GM12878 (cell line): Measurements from ENCODE around the gene AHCYL2. TPM values are rescaled to one million over a fixed set of nuclear protein-coding genes. Genes with fewer than 3 reads are reported as not detected.
"Not testable (repeated sequence)": the region's sequence is repeated elsewhere in the genome, so short reads cannot be mapped to it uniquely, and the experiment has no call there.

Experiments used
- ATAC-seq: fragments of 200-7000 bp; cut with Tn5 transposase; 3 replicates; pipeline ENCODE4 v1.9.1; 2020; ENCODE audit warnings: mild to moderate bottlenecking, moderate library complexity
- BruUV-seq: library from RNA; stranded (reverse); fragments of 400-500 nt; replicated peaks from 2 replicates; lab custom pipeline; 2021; lab: Mats Ljungman, UMichigan
- CTCF ChIA-PET: fragments of 300-600 bp; sonication (Branson Sonifier 250); formaldehyde crosslinking; extraction: SDS; loops from one replicate; lab custom pipeline; 2021; ENCODE audit warnings: inconsistent platforms; lab: Yijun Ruan, JAX
- POLR2A ChIA-PET: fragments of 350-600 bp; formaldehyde crosslinking; extraction: SDS; loops from one replicate; lab custom pipeline; 2021; ENCODE audit warnings: inconsistent platforms; lab: Charles Lee
- RAD21 ChIA-PET: fragments of 300-600 bp; sonication (Branson Sonifier 250); formaldehyde crosslinking; loops from one replicate; lab custom pipeline; 2023; ENCODE audit warnings: antibody characterized with exemption; ENCODE audit not compliant: unreplicated experiment; lab: Charles Lee
- SMC1A ChIA-PET: fragments of 300-600 bp; sonication (Branson Sonifier 250); formaldehyde crosslinking; loops from one replicate; lab custom pipeline; 2023; ENCODE audit not compliant: unreplicated experiment, uncharacterized antibody; lab: Charles Lee
- DNase-seq: peaks from one replicate; pipeline ENCODE4 v3.0.0-alpha.2; 2011; ENCODE audit warnings: low read depth, low spot score
- FAIRE-seq: peaks from 3 replicates; lab custom pipeline; 2011; peaks lifted over from hg19 to GRCh38; lab: Jason Lieb, UNC
- H2AFZ ChIP-seq: 2 replicates; pipeline ENCODE4 v1.6.0; 2011; ENCODE audit warnings: low read depth, low read length, control low read depth; ENCODE audit not compliant: control insufficient read depth
- H3K27ac ChIP-seq: 2 replicates; pipeline ENCODE4 v1.5.1; 2011; ENCODE audit warnings: control low read depth; ENCODE audit not compliant: control insufficient read depth, insufficient read depth
- H3K27me3 ChIP-seq, 2 experiments: replicated peaks in 1 of 2; 2 replicates each; pipeline versions ENCODE4 v1.6.0 to v1.6.1; 2011; ENCODE audit warnings: low read length in 1 of 2; ENCODE audit not compliant: control insufficient read depth in 2 of 2, insufficient read depth in 2 of 2
- H3K36me3 ChIP-seq, 2 experiments: 2 replicates each; pipeline ENCODE4 v1.5.1; 2011; ENCODE audit warnings: low read length in 1 of 2; ENCODE audit not compliant: control insufficient read depth in 2 of 2, insufficient read depth in 2 of 2
- H3K4me1 ChIP-seq: 2 replicates; pipeline ENCODE4 v1.6.1; 2011; ENCODE audit warnings: mild to moderate bottlenecking, low read length, moderate library complexity, mixed read lengths; ENCODE audit not compliant: control insufficient read depth, insufficient read depth
- H3K4me2 ChIP-seq: 2 replicates; pipeline ENCODE4 v1.6.0; 2011; ENCODE audit warnings: control low read depth; ENCODE audit not compliant: control insufficient read depth, insufficient read depth
- H3K4me3 ChIP-seq: fragments of 200-600 bp; sonication (generic); 2 replicates; pipeline ENCODE4 v1.5.1; 2016
- H3K79me2 ChIP-seq: 2 replicates; pipeline ENCODE4 v1.6.0; 2011; ENCODE audit warnings: low read length; ENCODE audit not compliant: control insufficient read depth, insufficient read depth
- H3K9ac ChIP-seq: 2 replicates; pipeline ENCODE4 v1.8.0; 2011; ENCODE audit warnings: low read length, control low read depth, mixed read lengths; ENCODE audit not compliant: control insufficient read depth, insufficient read depth
- H3K9me3 ChIP-seq: replicated peaks from 3 replicates; pipeline ENCODE4 v1.5.1; 2011; ENCODE audit warnings: mild to moderate bottlenecking, low read length; ENCODE audit not compliant: control insufficient read depth, insufficient read depth
- H4K20me1 ChIP-seq: 2 replicates; pipeline ENCODE4 v1.6.0; 2011; ENCODE audit not compliant: control insufficient read depth, insufficient read depth
- KDM1A ChIP-seq: fragments of 200-600 bp; sonication (generic); IDR thresholded peaks from 2 replicates; pipeline ENCODE4 v1.6.1; 2016; ENCODE audit warnings: borderline replicate concordance
- MTA3 ChIP-seq: IDR thresholded peaks from 2 replicates; pipeline ENCODE4 v1.6.1; 2012; ENCODE audit warnings: low read length, inconsistent platforms, borderline replicate concordance
- PML ChIP-seq: IDR thresholded peaks from 2 replicates; pipeline ENCODE4 v1.6.1; 2012; ENCODE audit warnings: low read length, inconsistent platforms
- POLR2AphosphoS2 ChIP-seq: IDR thresholded peaks from 2 replicates; pipeline ENCODE4 v1.6.1; 2011; ENCODE audit warnings: low read depth, mild to moderate bottlenecking, low read length, improper control_type of control experiment, moderate library complexity
- POU2F2 ChIP-seq: IDR thresholded peaks from 3 replicates; pipeline ENCODE4 v1.6.1; 2011; ENCODE audit warnings: low read depth, mild to moderate bottlenecking, low read length, borderline replicate concordance
- RBBP5 ChIP-seq: fragments of 200-600 bp; sonication (generic); conservative IDR thresholded peaks from 2 replicates; pipeline ENCODE4 v1.6.1; 2016
- YBX1 ChIP-seq: fragments of 450-650 bp; IDR thresholded peaks from 2 replicates; pipeline ENCODE4 v1.6.1; 2016; ENCODE audit warnings: antibody characterized with exemption
- WGBS: methylation state at CpG from one replicate; pipeline ENCODE4 v1.1.6; 2016; ENCODE audit warnings: low lambda C conversion rate; ENCODE audit not compliant: insufficient replicate concordance, insufficient coverage; ENCODE audit errors: missing lambda C conversion rate; 5-methylcytosine and 5-hydroxymethylcytosine counted together
- in situ Hi-C: fragments of 300-500 bp; cut with MboI; formaldehyde crosslinking; loops from 9 replicates; pipeline ENCODE4 v1.14.3; 2018; ENCODE audit warnings: mixed read lengths
- intact Hi-C: fragments of 100-400 bp; cut with micrococcal nuclease; formaldehyde crosslinking; loops from one replicate; pipeline ENCODE4 v1.14.2; 2022; ENCODE audit not compliant: unreplicated experiment
- polyA plus RNA-seq, 11 experiments: library from polyadenylated mRNA; depleted of rRNA in 4 of 11; unstranded in 6 of 11; stranded (reverse) in 5 of 11; fragments of >200 nt; fragmentation: Nextera tagmentation in 4 of 11; fragmentation: Illumina TruSeq in 1 of 11; extraction: Ambion mirVana in 4 of 11; extraction: Trizol in 1 of 11; gene quantifications; 1 replicate in 1 of 11; 2 replicates in 10 of 11; pipeline versions ENCODE4 v1.2.1 to v1.2.3, GENCODE V29; 2011 to 2016; ENCODE audit warnings: inconsistent platforms in 2 of 11, missing spikeins in 2 of 11, low read depth in 1 of 11
- total RNA-seq, 4 experiments: library from RNA; depleted of rRNA in 3 of 4; stranded (reverse); fragments of >200 nt in 3 of 4; fragmentation: Illumina TruSeq in 1 of 4; extraction: Trizol in 1 of 4; gene quantifications; 2 replicates each; pipeline versions ENCODE4 v1.2.1 to v1.2.3, GENCODE V29; 2013 to 2021

The AHCYL2 gene
- total and polyA plus RNA-seq, 10 of the 15 experiments (the other 5 are each of a cell fraction or from before 2014, with no cell fraction given), result 1.7 to 29.1 (median 5.4) TPM

DNA sequence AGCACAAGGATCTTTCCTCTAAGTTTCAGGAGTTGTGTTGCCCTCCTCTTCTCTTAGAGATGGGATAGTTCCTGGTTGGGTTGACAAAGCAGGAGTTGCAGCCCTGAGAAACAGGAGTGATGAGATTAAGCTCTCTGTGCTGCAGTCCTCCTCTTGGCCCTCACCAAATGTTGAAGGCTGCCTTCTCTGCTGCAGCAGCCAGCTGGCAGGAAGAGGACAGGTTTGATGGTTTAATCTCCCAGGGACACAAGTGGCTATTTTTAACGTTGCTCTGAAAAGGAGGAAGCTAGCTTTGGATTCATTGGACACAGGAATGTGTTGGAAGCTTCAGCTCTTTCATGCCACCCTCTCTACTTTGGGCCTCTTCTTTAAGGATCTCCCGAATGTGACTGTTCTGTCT lies 218.8 kb downstream of the AHCYL2 start:
- Histone ChIP-seq H3K79me2 (no peaks in the 10 kb centered on the region), H3K9me3 (no peaks in the 10 kb centered on the region; the same call in 2 of the 3 replicates), H3K27me3 (no peaks in the 10 kb centered on the region), H2AFZ (no peak overlapping the region), H3K9ac (no peak overlapping the region), H3K36me3 (no peaks in the 10 kb centered on the region), H3K27ac (no peak overlapping the region), H3K4me1 (no peaks in the 10 kb centered on the region), H4K20me1 (no peaks in the 10 kb centered on the region), H3K4me2 (no peak overlapping the region), H3K4me3 (no peak overlapping the region)
- intact Hi-C loops (no loop called here), in situ Hi-C loops (no loop called here)
- no peak for DNase-seq
- WGBS, result 25% methylated on average over 2 of the region's 2 CpGs
- ChIA-PET SMC1A (interaction anchor here (1.2 kb wide), 1 partner anchor 13 kb away, joined by 3 read pairs; no protein-coding TSS in a partner anchor), RAD21 (interaction anchor here (0.8 to 1.3 kb wide), 2 partner anchors 9 to 31 kb away, joined by 3 to 4 read pairs; partner anchors contain the start of gene STRIP2), POLR2A (interaction anchor here (0.7 kb wide), 1 partner anchor 9 kb away, joined by 3 read pairs; the partner anchor contains the start of gene STRIP2), CTCF (interaction anchor here (0.6 to 1.6 kb wide), 6 partner anchors 9 to 76 kb away, joined by 3 to 4 read pairs (median 4); partner anchors contain the start of gene STRIP2)
- TF ChIP-seq RBBP5 (no peak), PML (no peak), YBX1 (no peak), MTA3 (no peak), KDM1A (no peak), POU2F2 (no peak), POLR2AphosphoS2 (no peak)
- ATAC-seq, result no peak
- BruUV-seq, result no TSS peak
- FAIRE-seq, result no peak

DNA sequence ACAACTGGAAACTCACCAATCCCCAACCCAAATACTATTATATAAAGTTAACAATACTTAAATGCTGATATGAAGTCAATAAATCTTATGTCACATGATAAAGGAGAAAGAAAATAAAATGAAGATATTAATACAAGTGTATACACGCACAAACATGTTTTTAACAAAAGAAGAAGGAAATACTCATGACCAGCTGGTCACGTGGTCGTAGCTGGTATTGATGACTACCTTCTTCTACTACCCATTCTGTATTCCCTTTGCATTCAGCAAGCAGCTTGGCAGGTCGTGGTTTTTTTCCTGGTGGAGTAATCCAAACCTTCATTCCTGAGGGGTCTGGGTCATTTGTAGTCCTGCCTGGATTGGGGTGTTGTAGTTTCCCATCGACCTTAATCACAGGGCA lies 219.9 kb downstream of the AHCYL2 start:
- in situ Hi-C loops, intact Hi-C loops, SMC1A ChIA-PET, H3K4me2 ChIP-seq, H3K9ac ChIP-seq, DNase-seq, H3K4me1 ChIP-seq, BruUV-seq, POLR2A ChIA-PET, H3K79me2 ChIP-seq, H4K20me1 ChIP-seq, CTCF ChIA-PET, H2AFZ ChIP-seq, H3K27me3 ChIP-seq, H3K9me3 ChIP-seq, H3K4me3 ChIP-seq, RAD21 ChIA-PET, FAIRE-seq, H3K36me3 ChIP-seq, H3K27ac ChIP-seq, ATAC-seq: not testable (repeated sequence)
- 86% methylated on average over 5 of the region's 5 CpGs for WGBS

DNA sequence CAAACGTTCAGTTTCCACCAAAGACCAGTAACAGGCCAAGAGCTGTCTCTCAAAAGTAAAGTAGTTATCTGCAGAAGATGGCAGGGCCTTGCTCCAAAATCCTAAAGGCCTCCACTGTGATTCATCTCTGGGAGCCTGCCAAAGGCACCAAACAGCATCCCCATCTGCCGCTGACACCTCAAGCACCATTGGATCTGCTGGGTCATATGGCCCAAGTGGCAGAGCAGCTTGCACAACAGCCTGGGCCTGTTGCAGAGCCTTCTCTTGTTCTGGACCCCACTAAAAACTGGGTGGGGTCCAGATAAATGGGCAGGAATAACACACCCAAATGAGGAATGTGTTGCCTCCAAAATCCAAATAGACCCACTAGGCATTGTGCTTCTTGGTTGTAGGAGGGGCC lies 222.1 kb downstream of the AHCYL2 start:
- 65% methylated on average over 2 of the region's 2 CpGs for WGBS

More for the DNA sequence above, 222.1 kb downstream of the AHCYL2 start:
- H3K27me3 ChIP-seq, SMC1A ChIA-PET, RAD21 ChIA-PET, H3K4me3 ChIP-seq, ATAC-seq, FAIRE-seq, POLR2A ChIA-PET, CTCF ChIA-PET, BruUV-seq, H3K4me1 ChIP-seq, H3K4me2 ChIP-seq, intact Hi-C loops, H2AFZ ChIP-seq, DNase-seq, H3K36me3 ChIP-seq, H4K20me1 ChIP-seq, in situ Hi-C loops, H3K79me2 ChIP-seq, H3K9ac ChIP-seq, H3K27ac ChIP-seq, H3K9me3 ChIP-seq: not testable (repeated sequence)
